Astrocyte (in vitro differentiated cells and primary cell): ENCODE data around the gene CLIC6.

Experiments used
- EZH2 ChIP-seq: IDR thresholded peaks from 2 replicates; pipeline ENCODE4 v1.6.1; 2012; ENCODE audit warnings: mild to moderate bottlenecking, low read length, inconsistent platforms; ENCODE audit not compliant: insufficient read depth
- TF ChIP-seq, protein P1 (sequence below): IDR thresholded peaks from 2 replicates; pipeline ENCODE4 v1.5.1; 2011; ENCODE audit warnings: low read depth, mild to moderate bottlenecking, inconsistent platforms, low read length, moderate library complexity; ENCODE audit not compliant: insufficient read depth

DNA sequence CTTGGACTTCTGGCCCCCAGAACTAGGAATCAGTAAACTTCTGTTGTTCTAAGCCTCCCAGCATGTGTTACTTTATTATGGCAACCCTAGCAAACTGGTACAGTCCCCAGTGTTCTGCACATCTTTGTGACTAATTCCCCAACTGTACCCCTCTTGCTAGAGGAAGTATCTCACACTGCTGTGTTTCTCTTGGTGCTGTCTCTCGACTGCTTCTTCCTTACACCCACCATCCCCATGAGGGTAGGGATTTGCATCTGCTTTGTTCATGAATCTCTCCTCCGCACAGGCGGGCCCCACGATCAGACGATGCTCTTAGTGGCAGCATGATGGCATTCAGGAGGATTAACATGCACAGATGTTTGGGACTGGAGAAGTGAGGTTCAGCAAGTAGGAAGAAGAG is 46.7 kb downstream of the CLIC6 start:
- TF ChIP-seq, protein P1, sequence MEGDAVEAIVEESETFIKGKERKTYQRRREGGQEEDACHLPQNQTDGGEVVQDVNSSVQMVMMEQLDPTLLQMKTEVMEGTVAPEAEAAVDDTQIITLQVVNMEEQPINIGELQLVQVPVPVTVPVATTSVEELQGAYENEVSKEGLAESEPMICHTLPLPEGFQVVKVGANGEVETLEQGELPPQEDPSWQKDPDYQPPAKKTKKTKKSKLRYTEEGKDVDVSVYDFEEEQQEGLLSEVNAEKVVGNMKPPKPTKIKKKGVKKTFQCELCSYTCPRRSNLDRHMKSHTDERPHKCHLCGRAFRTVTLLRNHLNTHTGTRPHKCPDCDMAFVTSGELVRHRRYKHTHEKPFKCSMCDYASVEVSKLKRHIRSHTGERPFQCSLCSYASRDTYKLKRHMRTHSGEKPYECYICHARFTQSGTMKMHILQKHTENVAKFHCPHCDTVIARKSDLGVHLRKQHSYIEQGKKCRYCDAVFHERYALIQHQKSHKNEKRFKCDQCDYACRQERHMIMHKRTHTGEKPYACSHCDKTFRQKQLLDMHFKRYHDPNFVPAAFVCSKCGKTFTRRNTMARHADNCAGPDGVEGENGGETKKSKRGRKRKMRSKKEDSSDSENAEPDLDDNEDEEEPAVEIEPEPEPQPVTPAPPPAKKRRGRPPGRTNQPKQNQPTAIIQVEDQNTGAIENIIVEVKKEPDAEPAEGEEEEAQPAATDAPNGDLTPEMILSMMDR = no peak
- no peak for TF ChIP-seq EZH2
